Esophagus (tissue), 2 donors: ENCODE data around the gene HLA-E. TPM values are rescaled to one million over a fixed set of nuclear protein-coding genes. Genes with fewer than 3 reads are reported as not detected.

Source experiments
- H3K27ac ChIP-seq, 2 donors: one replicate each; pipeline ENCODE4 v1.5.1; 2013; ENCODE audit warnings: low read depth in 2 of 2, mild to moderate bottlenecking in 2 of 2, inconsistent platforms in 1 of 2, low read length in 1 of 2, moderate library complexity in 1 of 2
- H3K27me3 ChIP-seq, 2 donors: one replicate each; pipeline ENCODE4 v1.6.1; 2013; ENCODE audit warnings: low read length in 2 of 2, control low read depth in 1 of 2, mild to moderate bottlenecking in 1 of 2; ENCODE audit not compliant: insufficient read depth in 2 of 2, control insufficient read depth in 1 of 2
- H3K36me3 ChIP-seq, 2 donors: one replicate each; pipeline ENCODE4 v1.6.1; 2013; ENCODE audit warnings: low read length in 1 of 2; ENCODE audit not compliant: control insufficient read depth in 2 of 2, insufficient read depth in 2 of 2
- H3K4me1 ChIP-seq, 2 donors: one replicate each; pipeline ENCODE4 v1.6.1; 2013; ENCODE audit warnings: low read length in 1 of 2; ENCODE audit not compliant: control insufficient read depth in 2 of 2, insufficient read depth in 2 of 2
- H3K4me3 ChIP-seq, 2 donors: one replicate each; pipeline ENCODE4 v1.5.1; 2013; ENCODE audit warnings: low read length in 2 of 2, mild to moderate bottlenecking in 2 of 2, low read depth in 1 of 2, moderate library complexity in 1 of 2
- H3K9me3 ChIP-seq, 2 donors: one replicate each; pipeline ENCODE4 v1.6.1; 2013; ENCODE audit warnings: mild to moderate bottlenecking in 2 of 2, low read depth in 1 of 2, low read length in 1 of 2, moderate library complexity in 1 of 2; ENCODE audit not compliant: control insufficient read depth in 2 of 2, insufficient read depth in 1 of 2
- WGBS, 2 donors: extraction: QIAGEN DNeasy Blood & Tissue Kit; methylation state at CpG; one replicate each; pipeline ENCODE4 v1.1.7; 2013; 5-methylcytosine and 5-hydroxymethylcytosine counted together
- polyA plus RNA-seq, 2 donors: library from polyadenylated mRNA; stranded (reverse); fragments of 200-250 nt; gene quantifications; one replicate each; pipeline ENCODE4 v1.2.3, GENCODE V29; 2013
- donor health status: healthy with polysubstance abuse.
- donor health status: Bipolar disorder and iron deficiency.

Gene HLA-E
- polyA plus RNA-seq, 2 donors = 162 to 196 TPM

DNA sequence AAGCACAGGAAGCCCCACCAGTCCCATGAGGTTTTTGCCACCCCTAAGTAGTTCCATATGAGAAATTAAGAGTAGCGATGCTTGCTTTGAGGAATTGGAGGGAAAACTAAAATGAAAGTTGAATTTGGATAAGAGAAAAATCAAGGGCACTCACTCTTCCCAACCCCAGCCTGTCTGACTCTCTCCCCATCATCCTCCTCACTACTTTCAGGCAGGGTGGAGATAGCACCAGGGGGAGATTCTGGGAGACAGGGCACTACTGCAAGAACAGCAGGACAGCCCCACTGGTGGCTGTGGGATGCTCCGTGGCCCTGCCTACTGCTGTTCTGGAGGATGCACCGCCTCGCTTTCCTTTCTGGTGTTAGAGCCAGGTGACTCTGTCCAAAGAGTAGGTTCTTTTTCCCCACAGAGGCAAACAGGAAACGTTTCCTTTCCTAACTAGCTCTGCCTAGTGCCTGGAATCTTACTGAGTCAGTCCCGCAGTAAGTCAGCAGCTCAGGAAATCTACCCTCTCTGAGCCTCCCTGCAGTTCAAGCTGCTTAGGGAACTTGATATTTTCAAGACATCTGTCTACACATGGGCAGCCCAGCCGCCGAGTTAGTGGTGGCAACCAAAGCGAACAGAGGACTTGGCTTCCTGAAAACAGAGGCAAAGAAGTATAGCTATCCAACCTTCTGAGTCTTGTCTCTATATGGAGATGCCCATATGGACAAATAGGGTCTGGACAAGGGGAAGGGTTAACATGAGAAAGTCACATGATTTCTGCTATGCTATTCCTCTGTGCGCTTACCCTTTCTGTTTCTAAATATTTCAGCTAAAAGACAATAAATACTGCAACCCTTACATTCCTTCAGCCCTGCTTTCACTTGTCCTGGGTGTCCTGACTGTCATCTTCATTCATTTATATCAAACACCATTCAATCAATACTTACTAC lies 11.4 kb downstream of the HLA-E start:
- H3K27ac ChIP-seq = peak overlapping the region in 1 of 2 donors; percentile 4
- no peaks in the 10 kb centered on the region for H3K36me3 ChIP-seq
- H3K27me3 ChIP-seq = no peaks in the 10 kb centered on the region
- no peak overlapping the region for H3K4me3 ChIP-seq
- WGBS, 2 donors = 58 to 61% methylated on average over 10 of the region's 10 CpGs
- H3K4me1 ChIP-seq = peaks cover 0 to 2% of the 10 kb centered on the region in 2 donors
- H3K9me3 ChIP-seq = no peaks in the 10 kb centered on the region

DNA sequence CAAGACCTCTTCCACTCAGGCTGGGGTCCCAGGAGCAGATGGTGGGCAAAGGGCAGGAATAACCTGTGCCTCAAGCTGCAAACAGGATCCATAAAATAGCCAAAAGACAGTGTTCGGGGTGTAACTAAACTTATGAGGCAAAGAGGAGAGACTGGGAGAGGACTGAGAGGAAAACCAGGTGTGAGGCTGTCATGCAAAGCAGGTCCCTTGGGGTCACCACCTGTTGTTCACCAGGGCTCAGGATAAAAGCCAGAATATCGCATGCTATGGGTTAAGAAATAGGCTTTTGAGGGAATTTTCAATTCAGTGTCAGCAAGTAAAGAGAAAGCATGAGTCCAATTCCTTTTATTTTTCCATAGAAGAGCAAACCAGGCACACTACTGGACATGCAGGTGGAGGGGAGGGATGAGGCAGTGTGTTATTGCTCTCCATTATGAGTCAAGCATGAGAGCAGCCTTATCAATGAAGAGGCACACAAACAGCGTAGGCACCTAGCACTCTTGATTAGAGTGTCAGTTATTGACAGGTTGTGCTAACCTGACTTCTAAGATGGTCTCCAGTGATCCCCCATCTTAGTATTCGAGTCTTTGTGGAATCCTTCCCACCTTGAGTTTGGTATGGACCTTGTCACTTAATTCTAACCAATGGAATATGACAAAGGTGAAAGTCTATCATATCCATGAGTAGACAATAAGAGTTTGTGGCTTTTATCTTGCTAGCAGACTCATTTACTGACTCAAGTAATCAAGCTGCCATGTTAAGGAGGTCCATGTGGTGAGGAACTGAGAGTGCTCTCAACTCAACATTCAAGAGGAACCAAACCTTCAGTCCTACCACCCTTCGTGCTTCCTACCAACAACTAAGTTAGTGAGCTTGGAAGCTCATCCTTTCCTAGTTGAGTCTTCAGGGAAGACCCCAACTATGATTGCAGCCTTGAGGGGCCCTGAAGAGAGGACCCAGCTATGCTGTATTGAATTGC lies 18.8 kb downstream of the HLA-E start:
- Histone ChIP-seq H3K4me3 (no peak overlapping the region), H3K4me1 (no peaks in the 10 kb centered on the region), H3K9me3 (no peaks in the 10 kb centered on the region), H3K27me3 (no peaks in the 10 kb centered on the region), H3K36me3 (no peaks in the 10 kb centered on the region), H3K27ac (peak overlapping the region in 1 of 2 donors; percentile 64)
- WGBS, 2 donors = 81 to 90% methylated on average over 5 of the region's 5 CpGs

DNA sequence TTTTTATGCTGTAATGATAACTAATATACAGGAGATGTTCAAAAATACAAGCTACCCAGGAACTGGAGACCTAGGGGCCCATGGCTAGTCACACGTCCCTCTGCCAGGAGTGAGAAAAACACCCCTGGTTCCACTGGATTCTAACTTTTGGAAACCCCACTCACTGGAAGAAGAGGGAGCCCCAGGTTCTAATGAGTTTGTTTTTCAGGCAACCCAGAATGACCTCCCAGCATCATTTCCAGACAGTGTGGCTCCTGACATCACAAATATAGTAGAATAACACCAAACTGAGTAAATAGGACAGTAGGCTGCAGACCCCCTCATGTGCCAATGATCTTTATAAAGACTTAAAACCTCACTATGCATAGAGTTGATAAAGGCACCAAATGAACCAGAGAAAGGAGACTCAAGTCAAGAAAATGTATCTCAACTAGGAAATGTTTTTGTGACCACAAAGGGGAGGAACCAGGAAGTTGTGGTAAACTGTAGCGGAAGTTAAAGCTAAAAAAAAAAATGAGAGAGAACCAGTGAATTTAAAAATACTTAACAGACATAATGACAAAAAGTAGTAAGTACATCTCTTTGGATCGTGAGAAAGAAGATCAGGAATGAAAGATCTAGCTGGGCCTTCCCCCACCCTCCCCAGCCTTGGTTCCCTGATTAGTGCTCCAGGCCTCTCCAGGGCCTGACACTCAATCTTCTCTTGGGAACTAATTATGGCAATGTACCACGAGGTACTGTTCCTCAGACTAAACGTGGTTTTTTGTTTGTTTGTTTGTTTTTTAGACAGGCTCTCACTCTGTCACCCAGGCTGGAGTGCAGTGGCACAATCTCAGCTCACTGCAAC lies 19.8 kb downstream of the HLA-E start:
- no peaks in the 10 kb centered on the region for H3K9me3 ChIP-seq
- no peaks in the 10 kb centered on the region for H3K27me3 ChIP-seq
- 39 to 47% methylated on average over 5 of the region's 5 CpGs for WGBS, 2 donors
- peak overlapping the region; percentile 54 to 56 for H3K27ac ChIP-seq
- no peak overlapping the region for H3K4me3 ChIP-seq
- no peaks in the 10 kb centered on the region for H3K4me1 ChIP-seq
- no peaks in the 10 kb centered on the region for H3K36me3 ChIP-seq

DNA sequence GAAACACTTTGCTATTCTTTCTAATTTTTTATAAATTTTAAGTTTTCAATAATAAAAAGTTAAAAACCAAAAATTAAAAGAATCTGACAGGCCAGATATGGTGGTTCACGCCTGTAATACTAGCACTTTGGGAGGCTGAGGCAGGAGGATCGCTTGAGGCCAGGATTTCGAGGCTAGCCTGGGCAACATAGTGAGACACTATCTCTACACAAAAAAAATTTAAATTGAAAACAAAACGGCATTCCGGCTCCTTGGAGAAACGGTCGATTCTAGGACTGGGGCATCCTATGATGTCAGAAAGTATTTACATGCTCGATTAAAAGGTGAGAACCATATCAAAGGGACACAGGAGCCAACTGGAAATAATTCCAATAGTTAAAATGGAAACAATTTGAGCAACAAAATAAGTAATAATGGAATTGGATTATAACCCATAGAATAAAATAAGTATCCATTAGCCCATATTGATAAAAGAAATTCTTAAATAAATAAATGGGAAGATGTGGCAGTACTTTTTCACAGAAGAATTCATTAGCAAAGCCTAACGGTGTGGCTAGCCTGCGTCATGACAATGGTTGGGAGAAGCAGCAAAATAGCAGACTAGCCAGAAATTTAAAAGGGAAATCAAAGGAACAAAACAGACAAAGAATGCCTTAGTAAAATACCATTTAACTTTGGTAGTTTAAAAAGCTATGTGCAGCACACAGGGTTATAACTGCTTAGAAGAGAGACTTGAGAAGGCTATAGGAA lies 21.3 kb downstream of the HLA-E start:
- 84 to 85% methylated on average over 10 of the region's 10 CpGs for WGBS, 2 donors
- no peaks in the 10 kb centered on the region for H3K9me3 ChIP-seq
- H3K4me3 ChIP-seq = no peak overlapping the region
- no peaks in the 10 kb centered on the region for H3K27me3 ChIP-seq
- no peaks in the 10 kb centered on the region for H3K36me3 ChIP-seq
- H3K27ac ChIP-seq = no peak overlapping the region
- H3K4me1 ChIP-seq = no peaks in the 10 kb centered on the region

DNA sequence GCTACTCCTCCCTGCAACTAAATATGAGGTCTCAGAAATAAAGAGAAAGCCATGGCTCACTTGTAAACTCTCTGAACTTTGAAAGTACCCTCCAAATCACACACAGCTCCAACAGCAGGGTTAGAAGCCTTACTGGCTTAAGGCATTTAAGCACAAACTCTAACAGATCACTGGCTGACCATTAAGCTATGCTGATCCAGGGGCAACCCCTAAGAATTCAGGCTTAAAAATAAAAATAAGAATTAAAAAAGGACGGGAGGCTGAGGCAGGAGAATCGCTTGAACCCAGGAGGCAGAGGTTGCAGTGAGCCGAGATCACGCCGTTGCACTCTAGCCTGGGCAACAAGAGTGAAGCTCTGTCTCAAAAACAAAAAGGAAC lies 21.8 kb downstream of the HLA-E start:
- Histone ChIP-seq H3K4me3 (no peak overlapping the region), H3K9me3 (no peaks in the 10 kb centered on the region), H3K4me1 (no peaks in the 10 kb centered on the region), H3K27ac (no peak overlapping the region), H3K36me3 (no peaks in the 10 kb centered on the region), H3K27me3 (no peaks in the 10 kb centered on the region)
- WGBS, 2 donors = 73 to 82% methylated on average over 5 of the region's 5 CpGs

DNA sequence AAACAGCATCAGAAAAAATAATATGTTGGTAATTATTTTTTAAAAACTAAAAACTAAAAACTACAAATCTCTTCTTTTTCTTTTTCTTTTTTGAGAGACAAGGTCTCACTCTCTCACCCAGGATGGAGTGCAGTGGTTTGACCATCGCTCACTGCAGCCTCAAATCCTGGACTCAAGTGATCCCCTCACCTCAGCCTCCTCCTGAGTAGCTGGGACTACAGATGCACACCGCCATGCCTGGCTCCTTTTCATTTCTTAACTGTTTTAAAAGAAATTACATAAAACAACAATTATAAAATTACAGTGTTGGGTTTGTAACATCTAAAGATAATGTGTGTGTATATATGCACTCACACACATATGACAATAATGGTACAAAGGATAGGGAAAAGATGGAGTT lies 24.1 kb downstream of the HLA-E start:
- whole genome bisulfite sequencing, 2 donors = 95 to 97% methylated on average over 2 of the region's 2 CpGs
- Histone ChIP-seq H3K27me3 (no peaks in the 10 kb centered on the region), H3K9me3 (no peaks in the 10 kb centered on the region), H3K36me3 (no peaks in the 10 kb centered on the region), H3K27ac (no peak overlapping the region), H3K4me3 (no peak overlapping the region), H3K4me1 (no peaks in the 10 kb centered on the region)

DNA sequence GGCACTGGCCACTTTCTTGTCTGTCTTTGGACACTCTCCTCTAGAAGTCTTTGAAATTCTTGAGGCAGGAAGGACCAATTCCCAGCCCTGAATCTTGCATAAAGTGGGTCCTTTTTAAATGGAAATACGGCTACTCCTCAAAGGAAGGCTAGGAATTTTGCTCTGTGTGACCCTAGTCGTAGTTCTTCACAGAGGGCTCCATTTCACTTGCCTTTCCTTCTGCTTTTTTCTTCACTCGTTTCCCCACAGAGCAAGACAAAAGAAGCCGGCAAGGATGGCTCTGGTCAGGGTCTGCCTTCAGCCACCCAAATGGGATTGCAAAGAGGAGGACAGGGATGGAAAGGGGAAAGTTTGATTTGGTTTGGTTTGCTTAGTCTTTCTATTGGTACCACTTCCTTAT lies 25.8 kb downstream of the HLA-E start:
- H3K27ac ChIP-seq = peak overlapping the region; percentile 9 to 64

DNA sequence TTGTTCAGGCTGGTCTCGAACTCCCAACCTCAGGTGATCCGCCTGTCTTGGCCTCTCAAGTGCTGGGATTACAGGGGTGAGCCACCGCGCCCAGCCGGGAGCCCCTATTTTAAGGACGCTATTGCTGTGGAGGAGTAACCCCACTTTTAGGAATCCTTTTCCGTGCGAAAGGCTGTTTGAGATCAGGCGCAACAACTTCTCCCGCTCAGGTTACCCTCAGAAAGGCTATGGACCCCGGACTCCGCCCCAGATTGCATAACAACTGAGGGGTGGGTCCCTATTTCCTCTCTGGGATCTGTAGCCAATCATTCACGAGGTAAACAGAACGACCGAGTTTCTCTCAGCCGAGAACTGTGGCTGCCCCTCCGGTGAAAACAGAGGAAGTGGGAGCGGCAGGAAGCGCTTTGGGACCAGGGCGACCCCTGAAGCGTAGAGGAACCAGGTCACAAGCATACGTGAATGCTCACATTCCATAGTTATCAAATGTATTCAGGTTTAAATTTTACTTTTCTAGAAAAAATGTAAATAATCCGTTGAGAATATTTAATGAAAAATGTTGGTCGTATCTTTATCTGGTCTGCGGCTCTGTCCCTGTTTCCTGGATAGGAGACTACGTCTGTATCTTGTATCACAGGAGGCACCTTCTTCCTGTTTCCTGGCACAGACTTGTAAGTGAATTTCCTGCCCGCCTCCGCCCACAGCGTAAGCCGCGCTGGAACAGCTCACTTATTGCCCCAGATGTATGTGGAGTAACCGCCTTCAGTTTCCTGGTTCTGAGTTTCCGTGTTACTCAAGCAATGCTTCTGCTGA lies 26.8 kb downstream of the HLA-E start:
- no peaks in the 10 kb centered on the region for H3K36me3 ChIP-seq
- H3K4me3 ChIP-seq = peak overlapping the region; percentile 49 to 56
- peak overlapping the region; percentile 96 to 98 for H3K27ac ChIP-seq
- H3K4me1 ChIP-seq = peaks cover 0 to 3% of the 10 kb centered on the region in 2 donors
- no peaks in the 10 kb centered on the region for H3K27me3 ChIP-seq
- 2 to 3% methylated on average over 33 of the region's 33 CpGs for WGBS, 2 donors
- H3K9me3 ChIP-seq = peaks cover 0 to 3% of the 10 kb centered on the region in 2 donors

More for the DNA sequence above, 25.8 kb downstream of the HLA-E start:
- H3K4me1 ChIP-seq = no peaks in the 10 kb centered on the region
- peaks cover 0 to 3% of the 10 kb centered on the region in 2 donors for H3K9me3 ChIP-seq
- H3K36me3 ChIP-seq = no peaks in the 10 kb centered on the region
- no peaks in the 10 kb centered on the region for H3K27me3 ChIP-seq
- WGBS, 2 donors = 55 to 66% methylated on average over 4 of the region's 4 CpGs
- no peak overlapping the region for H3K4me3 ChIP-seq
